CD4-positive, alpha-beta memory T cell (primary cell): Measurements from ENCODE around the gene BRK1. TPM values are rescaled to one million over a fixed set of nuclear protein-coding genes. Genes with fewer than 3 reads are reported as not detected.

Experiments
- CTCF ChIA-PET: fragments of 350-600 bp; sonication (Branson Sonifier 250); formaldehyde crosslinking; loops from one replicate; lab custom pipeline; 2021; ENCODE audit warnings: inconsistent platforms; ENCODE audit not compliant: partially characterized antibody; lab: Charles Lee
- POLR2A ChIA-PET: fragments of 350-600 bp; sonication (Branson Sonifier 250); formaldehyde crosslinking; loops from one replicate; lab custom pipeline; 2021; ENCODE audit not compliant: partially characterized antibody; lab: Charles Lee
- DNase-seq, 5 donors: peaks; one replicate each; pipeline versions ENCODE4 v3.0.0 to v3.0.0-alpha.2; 2020 to 2022; ENCODE audit warnings: mixed read lengths in 1 of 5
- H3K27ac ChIP-seq: one replicate; pipeline ENCODE4 v1.7.0; 2013; ENCODE audit warnings: low read depth, low read length
- H3K27me3 ChIP-seq: 2 replicates; pipeline ENCODE4 v1.7.0; 2013; ENCODE audit warnings: mild to moderate bottlenecking, low read length, moderate library complexity; ENCODE audit not compliant: insufficient read depth
- H3K36me3 ChIP-seq: 2 replicates; pipeline ENCODE4 v1.7.0; 2013; ENCODE audit warnings: mild to moderate bottlenecking, low read length, moderate library complexity; ENCODE audit not compliant: insufficient read depth
- H3K4me1 ChIP-seq: 2 replicates; pipeline ENCODE4 v1.7.0; 2013; ENCODE audit warnings: mild to moderate bottlenecking, low read length, moderate library complexity; ENCODE audit not compliant: insufficient read depth
- H3K4me3 ChIP-seq, 2 donors: one replicate each; pipeline ENCODE4 v1.7.0; 2013; ENCODE audit warnings: low read length in 2 of 2, mild to moderate bottlenecking in 1 of 2
- H3K9me3 ChIP-seq, 2 donors: one replicate each; pipeline ENCODE4 v1.7.0; 2013; ENCODE audit warnings: low read length in 2 of 2, control low read depth in 1 of 2; ENCODE audit not compliant: control insufficient read depth in 1 of 2
- H3K27ac Mint-ChIP-seq, 7 donors: one replicate each; pipeline ENCODE4 v1.8.0; 2020 to 2021; ENCODE audit warnings: mixed read lengths in 7 of 7, mild to moderate bottlenecking in 6 of 7, inconsistent platforms in 3 of 7, moderate library complexity in 3 of 7
- H3K27me3 Mint-ChIP-seq, 2 donors: one replicate each; pipeline ENCODE4 v1.8.0; 2020 to 2021; ENCODE audit warnings: mixed read lengths in 2 of 2
- H3K36me3 Mint-ChIP-seq, 2 donors: one replicate each; pipeline ENCODE4 v1.8.0; 2020 to 2021; ENCODE audit warnings: mixed read lengths in 2 of 2, inconsistent platforms in 1 of 2, mild to moderate bottlenecking in 1 of 2
- H3K4me1 Mint-ChIP-seq, 4 donors: one replicate each; pipeline ENCODE4 v1.8.0; 2020 to 2021; ENCODE audit warnings: mixed read lengths in 4 of 4, mild to moderate bottlenecking in 1 of 4
- H3K4me3 Mint-ChIP-seq, 8 donors: one replicate each; pipeline ENCODE4 v1.8.0; 2020 to 2021; ENCODE audit warnings: mixed read lengths in 8 of 8, mild to moderate bottlenecking in 7 of 8, moderate library complexity in 6 of 8, inconsistent platforms in 3 of 8
- H3K9me3 Mint-ChIP-seq, 8 donors: one replicate each; pipeline ENCODE4 v1.8.0; 2020 to 2021; ENCODE audit warnings: mixed read lengths in 8 of 8, mild to moderate bottlenecking in 5 of 8, inconsistent platforms in 3 of 8, moderate library complexity in 1 of 8
- intact Hi-C: fragments of 100-400 bp; cut with micrococcal nuclease; formaldehyde crosslinking; loops from one replicate; pipeline ENCODE4 v1.15.1; 2023
- polyA plus RNA-seq, 2 donors: library from polyadenylated mRNA; unstranded; fragments of 300-500 nt; fragmentation: Illumina TruSeq; gene quantifications; one replicate each; pipeline ENCODE4 v1.2.3, GENCODE V29; 2021
- total RNA-seq, 2 experiments: library from RNA; stranded (reverse); gene quantifications; one replicate each; pipeline ENCODE4 v1.2.3, GENCODE V29; 2021

The BRK1 gene
- total and polyA plus RNA-seq, 4 experiments from 2014 or later: 73.0 to 279 (median 145) TPM

DNA sequence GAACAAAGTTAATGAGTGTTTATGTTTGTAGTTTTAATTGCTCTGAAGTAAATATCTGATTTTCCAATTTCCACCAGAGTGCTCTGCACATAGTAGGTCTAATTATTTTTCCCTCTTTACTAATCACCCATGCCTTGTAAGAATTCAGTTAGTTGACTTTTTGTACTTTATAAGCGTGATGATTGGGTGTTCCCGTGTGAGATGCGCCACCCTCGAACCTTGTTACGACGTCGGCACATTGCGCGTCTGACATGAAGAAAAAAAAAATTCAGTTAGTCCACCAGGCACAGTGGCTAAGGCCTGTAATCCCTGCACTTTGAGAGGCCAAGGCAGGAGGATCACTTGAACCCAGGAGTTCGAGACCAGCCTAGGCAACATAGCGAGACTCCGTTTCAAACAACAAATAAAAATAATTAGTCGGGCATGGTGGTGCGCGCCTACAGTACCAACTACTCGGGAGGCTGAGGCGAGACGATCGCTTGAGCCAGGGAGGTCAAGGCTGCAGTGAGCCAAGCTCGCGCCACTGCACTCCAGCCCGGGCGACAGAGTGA, 25.6 kb downstream of the BRK1 start:
- Histone ChIP-seq H3K4me3 (peak overlapping the region; percentile 21 to 55), H3K9me3 (no peaks in the 10 kb centered on the region), H3K36me3 (no peaks in the 10 kb centered on the region), H3K27ac (peak overlapping the region; percentile 94), H3K27me3 (no peaks in the 10 kb centered on the region), H3K4me1 (peaks cover 37% of the 10 kb centered on the region)
- DNase-seq: no peak
- peak overlapping the region; percentile 90 to 98 (median 95) for H3K4me3 Mint-ChIP-seq
- H3K27ac Mint-ChIP-seq: peak overlapping the region; percentile 42 to 99 (median 98)
- ChIA-PET CTCF (interaction anchor here (0.6 to 2.5 kb wide), 4 partner anchors 10 to 123 kb away, joined by 3 to 9 read pairs (median 4); no protein-coding TSS in a partner anchor), POLR2A (interaction anchor here (0.6 to 2.5 kb wide), 19 partner anchors 9 to 208 kb away, joined by 3 to 25 read pairs (median 6); partner anchors contain the start of genes CRELD1, IRAK2, SEC13 and TATDN2)
- intact Hi-C loops: loop anchor here (1.0 to 5.0 kb wide), 3 partner anchors 26 to 409 kb away; partner anchors contain the start of genes BRK1, BRPF1 and TATDN2
- peaks cover 16 to 48% (median 24%) of the 10 kb centered on the region in 4 donors for H3K4me1 Mint-ChIP-seq
- H3K36me3 Mint-ChIP-seq: peaks cover 7 to 19% of the 10 kb centered on the region in 2 donors
- no peaks in the 10 kb centered on the region for H3K27me3 Mint-ChIP-seq
- H3K9me3 Mint-ChIP-seq: no peaks in the 10 kb centered on the region

DNA sequence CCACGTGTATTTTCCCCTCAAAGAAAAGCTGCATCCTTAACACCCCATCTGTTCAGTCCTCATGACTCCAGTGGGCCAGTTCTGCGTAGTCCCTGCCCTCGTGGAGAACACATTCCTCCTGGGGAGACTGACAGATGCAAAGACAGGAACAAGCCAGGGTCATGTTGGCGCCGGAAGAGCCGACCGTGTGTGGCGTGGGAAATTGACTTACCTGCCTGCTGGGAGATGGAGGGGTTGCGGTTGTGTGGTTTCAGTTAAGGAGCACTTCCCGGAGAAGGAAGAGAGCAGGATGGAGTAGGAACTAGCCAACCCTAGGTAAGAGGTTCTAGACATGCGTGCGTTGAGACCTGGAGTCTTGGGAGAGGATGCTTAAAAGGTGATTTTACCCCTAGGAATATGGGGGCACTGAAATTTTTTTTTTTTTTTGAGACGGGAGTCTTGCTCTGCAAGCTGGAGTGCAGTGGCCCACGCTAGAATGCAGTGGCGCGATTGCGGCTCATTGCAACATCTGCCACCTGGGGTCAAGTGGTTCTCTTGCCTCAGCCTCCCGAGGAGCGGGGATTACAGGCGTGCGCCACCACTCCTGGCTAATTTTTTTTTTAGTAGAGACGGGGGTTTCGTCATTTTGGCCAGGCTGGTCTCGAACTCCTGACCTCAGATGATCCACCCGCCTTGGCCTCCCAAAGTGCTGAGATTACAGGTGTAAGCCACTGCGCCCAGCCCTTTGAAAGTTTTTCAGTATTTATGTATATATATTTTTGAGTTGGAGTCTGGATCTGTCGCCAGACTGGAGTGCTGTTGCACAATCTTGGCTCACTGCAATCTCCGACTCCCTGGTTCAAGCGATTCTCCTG, 27.5 kb downstream of the BRK1 start:
- H3K4me1 Mint-ChIP-seq: peaks cover 22 to 58% (median 32%) of the 10 kb centered on the region in 4 donors
- CTCF ChIA-PET: interaction anchor here (0.8 to 2.5 kb wide), 2 partner anchors 121 to 210 kb away, joined by 4 to 9 read pairs; no protein-coding TSS in a partner anchor
- Histone ChIP-seq H3K27me3 (no peaks in the 10 kb centered on the region), H3K4me3 (peak overlapping the region; percentile 55 to 95), H3K9me3 (no peaks in the 10 kb centered on the region), H3K36me3 (no peaks in the 10 kb centered on the region), H3K27ac (peak overlapping the region; percentile 94), H3K4me1 (peaks cover 45% of the 10 kb centered on the region)
- peak overlapping the region; percentile 88 to 99 (median 96) for H3K27ac Mint-ChIP-seq
- H3K4me3 Mint-ChIP-seq: peak overlapping the region; percentile 90 to 98 (median 95)
- intact Hi-C loops: loop anchor here (1.0 to 5.0 kb wide), 4 partner anchors 22 to 411 kb away; partner anchors contain the start of genes BRPF1 and IRAK2
- peaks cover 14 to 25% of the 10 kb centered on the region in 2 donors for H3K36me3 Mint-ChIP-seq
- H3K9me3 Mint-ChIP-seq: no peaks in the 10 kb centered on the region
- POLR2A ChIA-PET: interaction anchor here (0.7 to 2.5 kb wide), 12 partner anchors 11 to 210 kb away, joined by 3 to 25 read pairs (median 6); partner anchors contain the start of genes CRELD1, IRAK2 and TATDN2
- no peaks in the 10 kb centered on the region for H3K27me3 Mint-ChIP-seq
- DNase-seq: peak in 3 of 5 donors; percentile 14 to 46 (median 18)

DNA sequence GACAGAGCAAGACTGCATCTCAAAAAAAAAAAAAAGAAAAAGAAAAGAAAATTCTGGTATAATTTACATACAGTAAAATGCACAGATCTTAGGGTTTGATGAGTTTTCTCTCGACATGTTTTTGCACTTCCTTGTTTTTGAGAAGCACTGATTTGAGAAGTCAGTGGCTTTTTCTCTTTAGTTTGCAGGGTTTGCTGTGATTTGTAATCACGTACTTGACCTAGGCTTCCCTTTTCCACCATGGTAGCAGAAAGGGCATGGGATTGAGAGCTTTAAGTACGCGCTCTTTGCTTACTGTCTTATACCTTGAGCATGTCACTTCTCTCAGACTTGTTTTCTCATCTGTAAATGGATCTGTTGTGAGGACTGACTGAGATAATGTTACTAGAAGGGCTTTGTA, 30.2 kb downstream of the BRK1 start:
- H3K27ac ChIP-seq: no peak overlapping the region

DNA sequence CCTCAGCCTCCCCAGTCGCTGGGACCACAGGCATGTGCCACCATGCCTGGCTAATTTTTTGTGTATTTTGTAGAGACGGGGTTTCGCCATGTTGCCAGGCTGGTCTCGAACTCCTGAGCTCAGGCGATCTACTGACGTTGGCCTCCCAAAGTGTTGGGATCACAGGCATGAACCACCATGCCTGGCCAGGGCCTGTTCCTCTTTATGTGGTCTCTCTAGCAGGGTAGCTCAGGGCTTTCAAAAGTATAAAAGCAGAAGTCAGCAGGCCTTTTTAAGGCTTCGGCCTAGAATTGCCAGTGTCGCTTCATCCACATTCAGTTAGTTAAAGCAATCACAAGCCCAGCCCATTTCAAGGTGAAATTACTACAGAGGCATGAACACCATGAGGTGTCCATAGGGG, 33.8 kb downstream of the BRK1 start:
- H3K4me1 Mint-ChIP-seq: peaks cover 11 to 34% (median 21%) of the 10 kb centered on the region in 4 donors
- H3K4me3 ChIP-seq: no peak overlapping the region
- no peaks in the 10 kb centered on the region for H3K27me3 ChIP-seq
- CTCF ChIA-PET: no interaction called here
- no peak overlapping the region for H3K4me3 Mint-ChIP-seq
- intact Hi-C loops: no loop called here
- peaks cover 23% of the 10 kb centered on the region for H3K36me3 ChIP-seq
- no peaks in the 10 kb centered on the region for H3K27me3 Mint-ChIP-seq
- peaks cover 0 to 1% (median 0%) of the 10 kb centered on the region in 8 donors for H3K9me3 Mint-ChIP-seq
- peaks cover 22% of the 10 kb centered on the region for H3K4me1 ChIP-seq
- H3K27ac Mint-ChIP-seq: peak overlapping the region in 2 of 7 donors; percentile 55 to 61
- no peaks in the 10 kb centered on the region for H3K9me3 ChIP-seq
- peaks cover 32 to 51% of the 10 kb centered on the region in 2 donors for H3K36me3 Mint-ChIP-seq
- no peak overlapping the region for H3K27ac ChIP-seq
- DNase-seq: no peak
- POLR2A ChIA-PET: no interaction called here

More for the DNA sequence above, 30.2 kb downstream of the BRK1 start:
- Mint-ChIP-seq H3K27ac (peak overlapping the region in 6 of 7 donors; percentile 37 to 85 (median 64)), H3K4me1 (peaks cover 24 to 65% (median 34%) of the 10 kb centered on the region in 4 donors), H3K27me3 (no peaks in the 10 kb centered on the region), H3K36me3 (peaks cover 28 to 45% of the 10 kb centered on the region in 2 donors), H3K4me3 (peak overlapping the region; percentile 49 to 82 (median 72)), H3K9me3 (no peaks in the 10 kb centered on the region)
- Histone ChIP-seq H3K9me3 (no peaks in the 10 kb centered on the region), H3K27me3 (no peaks in the 10 kb centered on the region), H3K4me1 (peaks cover 45% of the 10 kb centered on the region), H3K4me3 (no peak overlapping the region), H3K36me3 (peaks cover 17% of the 10 kb centered on the region)
- ChIA-PET POLR2A (no interaction called here), CTCF (no interaction called here)
- no peak for DNase-seq
- intact Hi-C loops: no loop called here

DNA sequence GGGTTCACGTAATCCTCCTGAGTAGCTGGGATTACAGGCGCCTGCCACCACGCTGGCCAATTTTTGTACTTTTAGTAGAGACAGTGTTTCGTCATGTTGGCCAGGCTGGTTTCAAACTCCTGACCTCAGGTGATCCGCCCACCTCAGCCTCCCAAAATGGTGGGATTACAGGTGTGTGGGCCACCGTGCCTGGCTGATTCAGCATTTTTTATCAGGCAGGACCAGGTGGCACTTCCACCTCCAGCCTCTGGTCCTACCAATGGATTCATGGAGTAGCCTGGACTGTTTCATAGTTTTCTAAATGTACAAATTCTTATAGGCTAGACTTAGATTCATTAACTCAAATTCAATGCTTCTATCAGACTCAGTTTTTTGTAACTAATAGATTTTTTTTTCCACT, 35.5 kb downstream of the BRK1 start:
- no peak overlapping the region for H3K27ac ChIP-seq
- no peak for DNase-seq
- H3K27ac Mint-ChIP-seq: peak overlapping the region in 1 of 7 donors; percentile 42
- no peaks in the 10 kb centered on the region for H3K9me3 ChIP-seq
- H3K27me3 ChIP-seq: no peaks in the 10 kb centered on the region
- peaks cover 29 to 51% of the 10 kb centered on the region in 2 donors for H3K36me3 Mint-ChIP-seq
- H3K4me1 ChIP-seq: peaks cover 10% of the 10 kb centered on the region
- POLR2A ChIA-PET: interaction anchor here (1.1 to 1.9 kb wide), 4 partner anchors 9 to 48 kb away, joined by 4 to 5 read pairs (median 4); partner anchors contain the start of gene VHL
- H3K4me1 Mint-ChIP-seq: peaks cover 6 to 20% (median 12%) of the 10 kb centered on the region in 4 donors
- CTCF ChIA-PET: interaction anchor here (0.8 to 1.5 kb wide), 6 partner anchors 9 to 76 kb away, joined by 3 to 7 read pairs (median 4); partner anchors contain the start of genes IRAK2 and VHL
- H3K4me3 Mint-ChIP-seq: no peak overlapping the region
- H3K4me3 ChIP-seq: no peak overlapping the region
- peaks cover 0 to 1% (median 0%) of the 10 kb centered on the region in 8 donors for H3K9me3 Mint-ChIP-seq
- no peaks in the 10 kb centered on the region for H3K27me3 Mint-ChIP-seq
- intact Hi-C loops: no loop called here
- peaks cover 23% of the 10 kb centered on the region for H3K36me3 ChIP-seq

DNA sequence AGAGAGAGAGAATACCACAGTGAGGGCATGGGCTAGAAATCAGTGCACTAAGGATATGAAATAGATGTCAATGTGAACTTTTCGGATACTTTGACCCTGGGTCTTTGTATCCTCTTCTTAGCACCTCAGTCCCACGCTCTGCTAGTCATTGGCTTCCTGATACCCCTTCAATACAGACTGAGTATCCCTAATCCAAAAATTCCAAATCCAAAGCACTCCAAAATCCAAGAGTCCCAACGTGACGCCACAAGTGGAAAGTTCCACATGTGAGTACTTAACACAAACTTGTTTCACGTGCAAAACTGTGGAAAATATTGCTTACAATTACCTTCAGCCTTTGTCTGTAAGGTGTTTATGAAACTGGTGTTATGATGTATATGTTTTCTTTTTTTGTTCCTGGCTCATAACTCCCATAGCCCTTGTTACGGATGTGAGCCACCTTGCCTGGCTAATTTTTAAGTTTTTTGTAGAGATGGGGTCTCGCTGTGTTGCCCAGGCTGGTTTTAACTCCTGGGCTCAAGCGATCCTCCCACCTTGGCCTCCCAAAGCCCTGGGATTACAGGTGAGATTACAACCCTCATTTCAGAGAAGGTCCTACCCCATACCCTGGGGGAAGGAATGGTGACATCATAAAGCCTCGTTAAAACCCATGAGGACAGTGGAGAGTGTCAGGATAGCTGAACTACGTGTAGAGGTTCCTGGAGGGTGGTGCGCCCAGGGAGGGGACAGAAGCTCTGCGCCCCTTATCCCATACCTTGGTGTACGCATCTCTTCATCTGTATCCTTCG, 39.1 kb downstream of the BRK1 start:
- Histone ChIP-seq H3K4me3 (no peak overlapping the region), H3K36me3 (peaks cover 18% of the 10 kb centered on the region), H3K27ac (no peak overlapping the region), H3K9me3 (no peaks in the 10 kb centered on the region), H3K27me3 (no peaks in the 10 kb centered on the region), H3K4me1 (no peaks in the 10 kb centered on the region)
- Mint-ChIP-seq H3K36me3 (peaks cover 19 to 37% of the 10 kb centered on the region in 2 donors), H3K9me3 (peaks cover 0 to 1% (median 0%) of the 10 kb centered on the region in 8 donors), H3K27ac (peak overlapping the region in 1 of 7 donors; percentile 36), H3K4me1 (peaks cover 0 to 5% (median 0%) of the 10 kb centered on the region in 4 donors), H3K27me3 (no peaks in the 10 kb centered on the region), H3K4me3 (no peak overlapping the region)
- intact Hi-C loops: no loop called here
- CTCF ChIA-PET: interaction anchor here (1.1 kb wide), 1 partner anchor 11 kb away, joined by 3 read pairs; the partner anchor contains the start of gene IRAK2
- POLR2A ChIA-PET: no interaction called here
- no peak for DNase-seq
